GM21529 (cell line): ENCODE measurements around the gene PLPPR1.
"Not testable (repeated sequence)": the region's sequence is repeated elsewhere in the genome, so short reads cannot be mapped to it uniquely, and the experiment has no call there.

Experiments used
- ATAC-seq: cut with Tn5 transposase; IDR thresholded peaks from one replicate; pipeline ENCODE4 v1.9.1; 2021; ENCODE audit not compliant: unreplicated experiment

PLPPR1 gene

GRCh38 chr9:101121836-101122399 is 93.4 kb downstream of the PLPPR1 start:
- no peak for ATAC-seq

DNA sequence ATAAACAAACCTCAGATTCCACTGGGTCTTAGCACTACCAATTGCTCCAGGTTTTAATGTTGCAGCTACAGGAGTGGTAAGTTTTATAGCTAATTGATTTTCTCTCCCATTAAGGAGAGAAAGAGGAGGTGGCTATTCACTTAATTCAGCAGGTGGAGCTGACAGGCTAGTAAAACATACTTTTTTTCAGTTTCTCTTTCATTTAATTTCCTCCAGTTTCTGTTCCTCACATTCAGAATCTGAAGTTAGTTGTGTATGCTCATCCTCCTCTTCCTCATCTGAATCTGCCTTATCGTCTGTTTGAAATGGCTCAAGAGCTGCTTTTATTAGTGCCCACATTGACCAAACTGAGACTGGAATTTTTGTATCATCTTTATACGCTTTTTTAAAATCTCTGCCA is 98.0 kb downstream of the PLPPR1 start:
- no peak for ATAC-seq

- ATAC-seq: not testable (repeated sequence)
Measured at GRCh38 chr9:101127369-101127768, 98.8 kb downstream of the PLPPR1 start.

DNA sequence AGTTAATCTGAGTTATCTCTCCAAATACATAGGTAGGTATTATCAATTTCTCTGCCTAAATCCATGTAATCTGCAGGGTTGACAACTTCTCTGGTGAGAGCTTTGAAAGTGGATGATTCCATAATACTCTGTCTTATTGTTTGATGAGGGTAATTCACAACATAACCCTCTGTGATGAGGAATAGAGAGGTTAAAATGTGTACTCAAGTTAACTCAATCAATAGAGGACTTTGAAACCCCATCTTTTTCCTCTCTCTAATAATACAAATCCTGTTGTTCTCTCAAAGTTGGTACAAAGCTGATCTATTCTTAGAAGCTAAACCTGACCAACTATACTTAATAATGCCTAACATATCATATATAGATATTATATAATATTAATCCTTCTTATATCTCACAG is 100.1 kb downstream of the PLPPR1 start:
- no peak for ATAC-seq

DNA sequence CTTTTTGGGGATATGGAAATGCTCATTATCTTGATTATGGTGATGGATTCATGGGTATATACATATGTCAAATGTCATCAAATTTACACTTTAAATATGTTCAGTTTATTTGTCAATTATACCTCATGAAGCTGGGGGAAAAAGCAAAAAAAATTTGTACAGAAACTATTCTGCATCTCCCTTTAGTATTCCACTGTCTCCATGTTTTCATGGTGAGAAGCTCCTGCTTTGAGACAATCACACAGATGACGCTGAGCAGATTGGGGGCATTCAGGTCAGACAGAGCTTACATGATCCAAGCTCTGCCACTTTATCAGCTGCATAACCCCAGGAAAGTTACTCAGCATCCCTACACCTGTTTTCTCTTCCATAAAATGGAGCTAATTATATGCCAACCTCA is 101.5 kb downstream of the PLPPR1 start:
- no peak for ATAC-seq

GRCh38 chr9:101131326-101131725 is 102.8 kb downstream of the PLPPR1 start:
- ATAC-seq: no peak

DNA sequence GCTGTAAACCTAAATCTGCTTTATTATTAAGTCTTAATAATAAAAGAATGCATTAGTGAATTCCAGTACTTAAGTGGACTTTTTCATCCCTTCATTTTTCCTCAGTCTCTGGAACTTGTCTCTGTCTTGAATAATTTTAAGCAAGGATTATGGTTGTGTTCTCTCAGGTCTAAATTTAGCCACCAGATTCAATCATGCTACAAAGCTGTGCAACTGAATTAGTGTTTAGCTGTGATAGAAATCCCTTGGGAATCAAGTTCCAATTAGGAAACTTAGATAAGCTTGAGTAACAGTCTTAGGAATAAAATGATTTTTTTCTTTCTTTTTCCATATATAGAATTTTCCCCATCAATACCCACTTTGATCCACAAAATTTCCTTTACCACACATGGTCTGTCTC is 104.3 kb downstream of the PLPPR1 start:
- no peak for ATAC-seq

- ATAC-seq: no peak
Measured at GRCh38 chr9:101138509-101138908, 110.0 kb downstream of the PLPPR1 start.

DNA sequence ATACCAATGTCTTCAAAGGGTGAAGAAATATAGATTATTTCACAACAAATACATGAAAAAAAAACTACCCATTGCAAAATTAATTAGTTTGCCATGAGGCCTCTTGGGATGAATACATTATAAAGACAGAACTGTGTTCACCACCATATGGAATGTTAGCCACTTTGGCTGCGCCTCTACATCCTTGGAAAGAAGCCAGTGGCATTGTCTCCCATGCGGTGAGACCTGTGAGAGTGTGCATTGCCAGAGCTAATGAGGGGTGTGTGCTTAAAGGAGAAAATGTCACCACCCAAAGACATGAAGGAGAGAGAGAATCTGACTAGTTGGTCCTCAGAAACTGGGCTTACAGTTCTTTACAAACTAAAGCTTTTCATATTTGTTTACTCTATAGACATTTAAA is 110.6 kb downstream of the PLPPR1 start:
- no peak for ATAC-seq

- ATAC-seq: no peak
Measured at GRCh38 chr9:101140764-101141163, 112.2 kb downstream of the PLPPR1 start.

DNA sequence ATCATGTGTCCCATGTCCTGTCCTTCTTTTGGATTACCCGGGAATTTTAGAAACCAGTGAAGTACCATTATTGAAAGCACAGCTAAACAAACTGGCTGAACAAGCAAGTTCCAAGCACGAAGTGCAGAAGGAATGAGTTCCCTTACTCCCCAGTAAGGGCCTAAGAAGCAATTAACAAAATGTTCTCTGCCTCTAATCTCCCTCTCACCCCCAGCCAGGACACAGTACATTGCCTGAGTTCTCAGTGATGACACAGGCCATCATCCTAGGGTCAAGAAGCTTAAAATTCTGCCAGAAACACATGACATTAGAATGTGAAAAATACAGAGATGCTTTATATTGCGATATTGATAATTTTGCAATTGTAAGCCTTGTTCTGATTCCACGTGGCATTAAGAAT is 118.0 kb downstream of the PLPPR1 start:
- ATAC-seq: no peak

- no peak for ATAC-seq
Measured at GRCh38 chr9:101148344-101148743, 119.8 kb downstream of the PLPPR1 start.

DNA sequence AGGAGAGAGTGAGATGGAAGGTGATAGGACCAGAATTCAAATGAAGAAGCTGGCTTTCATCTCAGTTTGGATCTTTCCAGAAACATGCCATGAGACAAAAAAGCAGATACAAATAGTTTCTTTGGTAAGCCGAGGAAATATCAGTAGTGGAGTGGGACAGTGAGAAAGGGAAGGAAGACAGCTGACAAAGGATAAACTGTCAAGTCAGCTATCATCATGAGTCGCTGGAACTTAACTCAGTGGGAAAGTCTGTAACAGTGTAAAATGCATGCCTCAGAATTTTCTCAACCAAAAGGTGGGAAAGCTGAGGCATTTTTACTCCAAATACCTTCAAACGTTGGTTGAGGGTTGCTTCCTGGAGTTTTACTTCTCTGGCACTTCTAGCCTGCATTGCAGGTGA is 129.8 kb downstream of the PLPPR1 start:
- ATAC-seq: no peak

- no peak for ATAC-seq
Measured at GRCh38 chr9:101162231-101162630, 133.7 kb downstream of the PLPPR1 start.

DNA sequence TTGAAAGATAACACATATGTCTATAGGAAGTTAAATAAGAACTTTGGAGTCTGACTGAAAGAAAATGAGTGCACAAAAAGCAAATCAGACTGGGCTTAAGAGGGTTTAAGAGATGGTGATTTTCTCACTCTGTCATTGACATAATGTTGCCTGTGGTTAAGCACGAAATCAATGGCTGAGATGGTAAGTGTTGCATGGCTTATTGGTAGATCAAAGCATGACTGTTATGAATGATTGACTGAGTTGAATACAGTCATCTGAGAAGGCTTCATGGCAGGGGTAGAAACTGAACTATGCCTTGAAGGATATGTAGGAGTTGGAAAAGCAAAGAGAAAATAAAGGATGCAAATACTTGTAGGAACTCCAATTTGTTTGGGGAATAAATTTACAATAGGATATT is 136.6 kb downstream of the PLPPR1 start:
- ATAC-seq: no peak

GRCh38 chr9:101167490-101168134 is 139.1 kb downstream of the PLPPR1 start:
- no peak for ATAC-seq

DNA sequence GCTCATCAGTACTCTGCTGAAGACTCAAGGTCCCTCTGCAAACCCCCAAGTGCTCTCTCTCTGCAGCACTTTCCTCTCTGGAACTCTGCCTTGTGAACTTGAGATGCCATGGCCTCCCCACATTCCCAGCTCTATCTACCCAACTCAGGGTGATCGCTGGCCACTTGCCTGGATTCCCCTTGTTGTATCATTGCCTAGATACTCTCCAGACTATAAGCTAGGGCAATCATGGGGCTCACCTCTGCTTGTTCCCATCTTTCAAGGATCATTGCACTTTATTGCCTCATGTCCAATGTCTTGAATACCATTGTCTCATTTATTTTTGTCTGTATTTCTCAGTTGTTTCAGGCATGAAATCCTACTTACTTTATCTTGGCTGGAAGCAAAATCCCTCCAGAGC is 144.1 kb downstream of the PLPPR1 start:
- no peak for ATAC-seq

DNA sequence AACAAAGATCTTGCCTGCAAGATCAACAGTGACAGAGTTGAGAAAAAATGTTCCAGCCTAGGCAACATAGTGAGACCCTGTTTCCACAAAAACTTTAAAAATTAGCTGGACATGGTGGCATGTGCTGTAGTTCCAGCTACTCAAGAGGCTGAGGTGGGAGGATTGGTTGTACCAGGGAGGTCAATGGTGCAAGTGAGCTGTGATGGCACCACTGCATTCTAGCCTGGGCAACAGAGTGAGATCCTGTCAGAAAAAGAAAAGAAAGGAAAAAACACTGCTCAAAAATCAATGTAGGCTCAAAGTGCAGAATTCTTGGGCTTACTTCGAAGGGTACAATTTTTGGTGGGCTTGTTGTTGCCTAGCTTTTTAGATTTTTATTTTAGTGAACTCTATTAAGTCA is 145.4 kb downstream of the PLPPR1 start:
- ATAC-seq: no peak

- ATAC-seq: no peak
Measured at GRCh38 chr9:101176384-101176783, 147.9 kb downstream of the PLPPR1 start.

GRCh38 chr9:101184813-101185278 is 156.3 kb downstream of the PLPPR1 start:
- no peak for ATAC-seq

- ATAC-seq: no peak
Measured at GRCh38 chr9:101191723-101192122, 163.2 kb downstream of the PLPPR1 start.

DNA sequence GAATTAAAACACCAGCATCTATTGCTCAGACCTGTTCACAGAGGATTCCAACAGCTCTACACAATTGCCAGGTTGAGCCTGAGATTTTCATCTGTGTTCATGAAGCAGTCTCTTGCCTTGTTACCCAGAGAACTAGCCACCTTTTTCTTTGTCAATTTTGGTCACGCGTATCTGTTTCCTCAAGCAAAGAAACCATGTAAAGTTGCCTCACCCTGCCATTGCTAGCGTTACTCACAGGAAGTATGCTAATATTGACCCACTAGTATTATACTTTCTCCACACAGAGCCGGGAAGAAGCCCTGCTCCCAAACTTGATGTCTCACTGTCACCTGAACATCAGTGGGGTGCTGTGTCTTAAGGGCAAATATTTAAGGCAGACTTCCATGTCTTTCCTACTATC is 168.5 kb downstream of the PLPPR1 start:
- no peak for ATAC-seq

DNA sequence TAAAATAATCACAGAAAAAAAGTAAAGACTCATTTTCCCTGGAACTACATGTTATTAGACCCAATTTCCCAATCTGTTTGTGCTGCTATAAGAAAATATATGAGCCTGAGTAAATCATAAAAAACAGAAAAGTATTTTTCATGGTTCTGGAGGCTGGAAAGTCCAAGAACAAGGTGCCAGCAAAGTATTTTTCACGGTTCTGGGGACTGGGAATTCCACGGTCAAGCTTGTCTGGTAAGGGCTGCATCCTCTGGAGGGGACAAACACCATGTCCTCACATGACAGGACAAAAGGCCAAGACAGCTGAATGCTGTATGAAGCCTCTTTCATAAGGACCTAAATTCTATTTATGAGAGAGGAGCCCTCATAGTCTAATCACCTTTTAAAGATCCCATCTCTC is 172.3 kb downstream of the PLPPR1 start:
- no peak for ATAC-seq
